HL-60 (cell line): Measurements from ENCODE around the gene IFNA17.

Experiments
- CTCF ChIP-seq: IDR thresholded peaks from one replicate; pipeline ENCODE4 v1.5.1; 2011; ENCODE audit warnings: low read length, control low read depth, inconsistent platforms; ENCODE audit not compliant: insufficient read depth
- SPI1 ChIP-seq: IDR thresholded peaks from 2 replicates; pipeline ENCODE4 v1.6.1; 2012; ENCODE audit warnings: low read depth, mild to moderate bottlenecking, borderline replicate concordance

DNA sequence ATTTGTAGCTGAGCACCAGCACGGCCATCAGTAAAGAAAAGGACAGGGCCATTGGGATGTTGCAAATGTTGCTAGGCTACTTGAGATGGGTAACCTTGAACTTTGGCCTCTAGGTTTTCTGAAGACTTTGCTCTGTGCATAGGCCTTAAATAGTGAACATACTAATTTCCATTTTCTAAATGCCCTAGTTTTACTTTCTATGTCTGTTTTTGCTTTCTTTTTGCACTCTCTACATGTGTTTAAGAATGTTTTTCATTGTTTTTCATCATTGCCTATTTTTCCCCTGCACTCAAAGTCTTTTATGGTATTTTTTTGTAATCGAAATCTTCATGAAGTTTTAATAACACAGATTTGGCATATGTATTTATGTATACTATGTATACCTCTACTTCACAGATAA lies at the start of gene IFNA17:
- TF ChIP-seq CTCF (no peak), SPI1 (no peak)
